ENCODE data around the gene PRDM5.

The PRDM5 gene

GRCh38 chr4:120765260-120765680, 157.3 kb downstream of the PRDM5 start:
- TF ChIP-seq ZFX (IDR thresholded peaks at IDR 0.05; ENCODE audit: borderline replicate concordance) = no peak
- TF ChIP-seq, protein P1, sequence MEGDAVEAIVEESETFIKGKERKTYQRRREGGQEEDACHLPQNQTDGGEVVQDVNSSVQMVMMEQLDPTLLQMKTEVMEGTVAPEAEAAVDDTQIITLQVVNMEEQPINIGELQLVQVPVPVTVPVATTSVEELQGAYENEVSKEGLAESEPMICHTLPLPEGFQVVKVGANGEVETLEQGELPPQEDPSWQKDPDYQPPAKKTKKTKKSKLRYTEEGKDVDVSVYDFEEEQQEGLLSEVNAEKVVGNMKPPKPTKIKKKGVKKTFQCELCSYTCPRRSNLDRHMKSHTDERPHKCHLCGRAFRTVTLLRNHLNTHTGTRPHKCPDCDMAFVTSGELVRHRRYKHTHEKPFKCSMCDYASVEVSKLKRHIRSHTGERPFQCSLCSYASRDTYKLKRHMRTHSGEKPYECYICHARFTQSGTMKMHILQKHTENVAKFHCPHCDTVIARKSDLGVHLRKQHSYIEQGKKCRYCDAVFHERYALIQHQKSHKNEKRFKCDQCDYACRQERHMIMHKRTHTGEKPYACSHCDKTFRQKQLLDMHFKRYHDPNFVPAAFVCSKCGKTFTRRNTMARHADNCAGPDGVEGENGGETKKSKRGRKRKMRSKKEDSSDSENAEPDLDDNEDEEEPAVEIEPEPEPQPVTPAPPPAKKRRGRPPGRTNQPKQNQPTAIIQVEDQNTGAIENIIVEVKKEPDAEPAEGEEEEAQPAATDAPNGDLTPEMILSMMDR (IDR thresholded peaks at IDR 0.05) = no peak
- no peak overlapping the region for H3K27ac ChIP-seq

- TF ChIP-seq ZFX (IDR thresholded peaks at IDR 0.05; ENCODE audit: borderline replicate concordance) = no peak
- H3K27ac ChIP-seq = no peak overlapping the region
Measured at GRCh38 chr4:120763650-120764049, 158.9 kb downstream of the PRDM5 start.

DNA sequence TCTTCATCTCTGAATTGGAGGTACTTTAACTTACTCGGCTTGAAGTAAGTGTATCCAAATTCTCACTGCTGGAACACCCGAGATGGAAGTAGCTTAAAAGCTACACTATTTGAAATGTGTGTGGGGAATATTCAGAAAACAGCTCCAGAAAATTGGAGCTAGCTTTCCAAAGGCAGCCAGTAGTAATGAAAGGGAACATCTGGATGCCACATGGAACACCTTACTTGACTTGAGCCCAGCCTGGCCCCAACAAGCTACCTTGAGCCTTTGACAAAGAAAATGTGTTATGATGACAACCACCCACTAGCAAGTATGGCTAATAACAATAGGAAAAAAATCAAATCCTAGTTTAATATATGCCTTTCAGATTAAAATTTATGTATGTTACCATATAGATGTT, 161.5 kb downstream of the PRDM5 start:
- TF ChIP-seq, protein P1 (IDR thresholded peaks at IDR 0.05) = no peak
- TF ChIP-seq ZFX (IDR thresholded peaks at IDR 0.05; ENCODE audit: borderline replicate concordance) = no peak
- no peak overlapping the region for H3K27ac ChIP-seq

GRCh38 chr4:120760047-120760446, 162.5 kb downstream of the PRDM5 start:
- H3K27ac ChIP-seq = no peak overlapping the region

GRCh38 chr4:120755864-120756263, 166.7 kb downstream of the PRDM5 start:
- H3K27ac ChIP-seq = no peak overlapping the region
- no peak for TF ChIP-seq ZFX (IDR thresholded peaks at IDR 0.05; ENCODE audit: borderline replicate concordance)
- TF ChIP-seq, protein P1 (IDR thresholded peaks at IDR 0.05) = no peak

More at GRCh38 chr4:120760047-120760446, 162.5 kb downstream of the PRDM5 start:
- TF ChIP-seq ZFX (IDR thresholded peaks at IDR 0.05; ENCODE audit: borderline replicate concordance) = no peak
- TF ChIP-seq, protein P1 (IDR thresholded peaks at IDR 0.05) = no peak

DNA sequence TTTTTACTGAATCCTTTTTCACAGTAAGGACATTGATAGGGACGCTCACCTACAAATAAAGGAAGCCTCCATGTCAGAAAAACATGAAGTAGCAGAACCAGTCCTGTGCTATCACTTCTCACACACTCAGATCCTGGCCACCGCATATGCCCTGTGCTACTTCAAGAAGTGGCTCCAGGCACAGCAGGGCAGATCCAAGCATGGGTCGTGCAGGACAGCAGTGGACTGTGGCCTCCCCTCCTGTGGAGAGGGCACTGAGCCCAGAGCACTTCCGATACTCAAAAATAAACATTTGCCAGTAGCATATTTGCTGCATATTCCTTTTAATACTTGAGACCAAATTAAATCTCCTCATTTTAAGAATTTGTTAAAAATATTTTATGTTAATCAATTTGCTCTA, 167.9 kb downstream of the PRDM5 start:
- no peak for TF ChIP-seq ZFX (IDR thresholded peaks at IDR 0.05; ENCODE audit: borderline replicate concordance)
- TF ChIP-seq, protein P1 (IDR thresholded peaks at IDR 0.05) = no peak
- H3K27ac ChIP-seq = no peak overlapping the region

- TF ChIP-seq ZFX (IDR thresholded peaks at IDR 0.05; ENCODE audit: borderline replicate concordance) = no peak
- TF ChIP-seq, protein P1 (IDR thresholded peaks at IDR 0.05) = no peak
- H3K27ac ChIP-seq = no peak overlapping the region
Measured at GRCh38 chr4:120753854-120754253, 168.7 kb downstream of the PRDM5 start.

DNA sequence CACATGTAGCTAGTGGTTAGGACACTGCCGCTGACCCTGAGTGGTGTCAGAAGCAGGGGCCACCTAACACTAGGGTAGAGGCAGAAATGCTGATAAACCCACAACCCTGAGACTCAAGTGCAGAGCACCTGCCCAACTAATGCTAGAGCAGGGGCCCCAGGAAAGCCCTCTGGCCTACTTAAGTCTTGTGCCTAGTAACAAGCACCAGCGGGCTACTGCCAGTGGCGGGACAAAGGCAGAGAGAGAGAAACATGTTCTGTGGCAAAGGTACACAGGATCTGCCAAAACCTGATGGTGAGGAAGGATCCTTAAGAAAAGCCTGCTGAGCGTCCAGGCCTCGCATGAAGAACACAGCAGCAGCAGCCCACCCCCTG, 172.4 kb downstream of the PRDM5 start:
- TF ChIP-seq, protein P1 (IDR thresholded peaks at IDR 0.05) = no peak
- TF ChIP-seq ZFX (IDR thresholded peaks at IDR 0.05; ENCODE audit: borderline replicate concordance) = no peak
- no peak overlapping the region for H3K27ac ChIP-seq

Measured in 22Rv1 (cell line).